OCI-LY3 (cell line): Measurements from ENCODE around the gene OLIG2.

Experiments used
- CTCF ChIP-seq: fragments of 200-600, 300-600 bp; sonication (generic); IDR thresholded peaks from 2 replicates; pipeline ENCODE4 v1.5.1; 2014; ENCODE audit warnings: antibody characterized with exemption, low read length, low read depth
- EZH2phosphoT487 ChIP-seq: fragments of 200-600 bp; shearing (Covaris generic); IDR thresholded peaks from 2 replicates; pipeline ENCODE4 v1.6.1; 2018; ENCODE audit warnings: antibody characterized with exemption, mixed run types, low read depth

- TF ChIP-seq EZH2phosphoT487 = no peak
- TF ChIP-seq CTCF = no peak
Observed at GRCh38 chr21:33071770-33072306, 46.1 kb downstream of the OLIG2 start.
